ENCODE data around the gene CST11.

CST11 gene

DNA sequence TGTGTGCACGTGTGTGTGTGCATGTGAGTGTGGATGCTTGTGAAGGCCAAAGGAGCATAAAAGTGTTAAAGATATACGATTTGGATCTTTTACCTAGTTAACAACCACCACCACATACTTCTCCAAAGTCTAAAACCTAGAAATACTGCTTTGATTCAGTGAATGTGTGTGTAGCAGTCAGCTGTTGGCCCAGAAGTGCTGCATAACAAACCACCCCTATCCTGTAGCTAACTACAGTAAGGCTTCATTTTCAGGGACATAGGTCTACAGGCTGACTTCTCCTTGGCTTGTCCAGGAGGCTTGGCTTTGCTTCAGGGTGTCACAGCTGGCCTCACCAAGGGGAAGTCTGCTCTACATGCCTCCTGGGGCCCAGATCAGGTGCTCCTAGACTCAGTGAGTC, 35.8 kb upstream of the CST11 start:
- Histone ChIP-seq H4K20me1 (ENCODE audit: insufficient read depth, low read length) (no peaks in the 10 kb centered on the region), H3K9me2 (ENCODE audit: low read depth, low read length) (no peaks in the 10 kb centered on the region), H3F3A (ENCODE audit: insufficient read depth, low read length) (no peaks in the 10 kb centered on the region), H2AFZ (ENCODE audit: low read length) (no peak overlapping the region), H3K36me3 (ENCODE audit: insufficient read depth, low read length) (no peaks in the 10 kb centered on the region), H3K27ac (ENCODE audit: low read depth, low read length, poor library complexity, severe bottlenecking) (no peak overlapping the region), H3K9ac (ENCODE audit: low read length) (no peak overlapping the region), H3K4me1 (ENCODE audit: insufficient read depth, low read length, severe bottlenecking) (no peaks in the 10 kb centered on the region), H3K4me3 (ENCODE audit: low read depth, low read length, poor library complexity, severe bottlenecking) (no peak overlapping the region), H3K79me2 (ENCODE audit: insufficient read depth, low read length) (no peaks in the 10 kb centered on the region), H3K9me3 (ENCODE audit: low read length) (no peaks in the 10 kb centered on the region), H3K27me3 (ENCODE audit: insufficient read depth, low read length) (no peaks in the 10 kb centered on the region), H3K4me2 (ENCODE audit: low read length) (no peak overlapping the region)
- TF ChIP-seq, protein P1, sequence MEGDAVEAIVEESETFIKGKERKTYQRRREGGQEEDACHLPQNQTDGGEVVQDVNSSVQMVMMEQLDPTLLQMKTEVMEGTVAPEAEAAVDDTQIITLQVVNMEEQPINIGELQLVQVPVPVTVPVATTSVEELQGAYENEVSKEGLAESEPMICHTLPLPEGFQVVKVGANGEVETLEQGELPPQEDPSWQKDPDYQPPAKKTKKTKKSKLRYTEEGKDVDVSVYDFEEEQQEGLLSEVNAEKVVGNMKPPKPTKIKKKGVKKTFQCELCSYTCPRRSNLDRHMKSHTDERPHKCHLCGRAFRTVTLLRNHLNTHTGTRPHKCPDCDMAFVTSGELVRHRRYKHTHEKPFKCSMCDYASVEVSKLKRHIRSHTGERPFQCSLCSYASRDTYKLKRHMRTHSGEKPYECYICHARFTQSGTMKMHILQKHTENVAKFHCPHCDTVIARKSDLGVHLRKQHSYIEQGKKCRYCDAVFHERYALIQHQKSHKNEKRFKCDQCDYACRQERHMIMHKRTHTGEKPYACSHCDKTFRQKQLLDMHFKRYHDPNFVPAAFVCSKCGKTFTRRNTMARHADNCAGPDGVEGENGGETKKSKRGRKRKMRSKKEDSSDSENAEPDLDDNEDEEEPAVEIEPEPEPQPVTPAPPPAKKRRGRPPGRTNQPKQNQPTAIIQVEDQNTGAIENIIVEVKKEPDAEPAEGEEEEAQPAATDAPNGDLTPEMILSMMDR (IDR thresholded peaks at IDR 0.05; ENCODE audit: low read length): no peak

DNA sequence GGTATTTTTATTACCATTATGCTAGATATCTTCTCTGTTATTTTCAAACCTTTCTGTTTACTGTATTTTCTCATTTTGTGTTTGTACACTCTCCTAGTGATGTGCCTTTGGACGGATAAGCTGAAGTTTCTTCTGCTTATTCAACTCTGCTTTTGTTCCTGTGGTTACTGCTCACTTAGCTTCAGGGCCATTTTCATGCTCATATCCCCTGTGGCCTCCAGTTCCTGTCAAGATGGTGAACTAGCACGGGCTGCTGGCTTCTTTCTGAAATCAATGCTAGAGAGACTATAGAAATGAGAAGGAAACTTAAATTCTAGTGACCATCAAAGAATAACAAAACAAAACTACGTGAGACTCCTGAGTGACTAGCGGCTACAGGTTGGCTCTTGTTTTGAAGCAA, 31.4 kb upstream of the CST11 start:
- H3K9me2 ChIP-seq (ENCODE audit: low read depth, low read length): no peaks in the 10 kb centered on the region
- no peaks in the 10 kb centered on the region for H4K20me1 ChIP-seq (ENCODE audit: insufficient read depth, low read length)
- H2AFZ ChIP-seq (ENCODE audit: low read length): no peak overlapping the region
- H3K27me3 ChIP-seq (ENCODE audit: insufficient read depth, low read length): no peaks in the 10 kb centered on the region
- no peak overlapping the region for H3K9ac ChIP-seq (ENCODE audit: low read length)
- no peak overlapping the region for H3K27ac ChIP-seq (ENCODE audit: low read depth, low read length, poor library complexity, severe bottlenecking)
- H3K4me2 ChIP-seq (ENCODE audit: low read length): no peak overlapping the region
- TF ChIP-seq, protein P1 (IDR thresholded peaks at IDR 0.05; ENCODE audit: low read length): no peak
- TF ChIP-seq EZH2 (IDR thresholded peaks at IDR 0.05; ENCODE audit: borderline replicate concordance, low read length): no peak
- no peaks in the 10 kb centered on the region for H3F3A ChIP-seq (ENCODE audit: insufficient read depth, low read length)
- H3K36me3 ChIP-seq (ENCODE audit: insufficient read depth, low read length): no peaks in the 10 kb centered on the region
- no peak overlapping the region for H3K4me3 ChIP-seq (ENCODE audit: low read depth, low read length, poor library complexity, severe bottlenecking)
- no peaks in the 10 kb centered on the region for H3K9me3 ChIP-seq (ENCODE audit: low read length)
- no peaks in the 10 kb centered on the region for H3K79me2 ChIP-seq (ENCODE audit: insufficient read depth, low read length)
- no peaks in the 10 kb centered on the region for H3K4me1 ChIP-seq (ENCODE audit: insufficient read depth, low read length, severe bottlenecking)

DNA sequence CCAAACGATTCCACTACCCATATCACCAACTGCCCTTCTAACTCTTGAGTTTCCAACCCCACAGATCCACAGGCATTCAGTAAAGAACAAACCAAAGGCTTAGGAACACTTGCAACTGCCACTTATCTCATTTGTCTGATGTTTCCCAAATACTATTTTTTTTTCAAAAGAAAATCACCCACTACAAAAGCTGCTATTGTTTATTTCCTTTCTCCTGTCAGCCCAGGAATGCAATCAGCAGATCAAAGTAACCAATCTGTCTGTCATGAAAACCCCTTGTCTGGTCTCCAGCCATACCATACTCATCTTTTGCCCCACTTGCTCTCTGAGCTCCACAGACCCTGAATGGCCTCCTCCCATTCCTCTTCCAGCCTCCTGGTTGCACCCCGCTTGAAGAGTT, 29.5 kb upstream of the CST11 start:
- Histone ChIP-seq H4K20me1 (ENCODE audit: insufficient read depth, low read length) (no peaks in the 10 kb centered on the region), H2AFZ (ENCODE audit: low read length) (no peak overlapping the region), H3K27me3 (ENCODE audit: insufficient read depth, low read length) (no peaks in the 10 kb centered on the region), H3F3A (ENCODE audit: insufficient read depth, low read length) (no peaks in the 10 kb centered on the region), H3K27ac (ENCODE audit: low read depth, low read length, poor library complexity, severe bottlenecking) (no peak overlapping the region), H3K9ac (ENCODE audit: low read length) (no peak overlapping the region), H3K4me1 (ENCODE audit: insufficient read depth, low read length, severe bottlenecking) (no peaks in the 10 kb centered on the region), H3K79me2 (ENCODE audit: insufficient read depth, low read length) (no peaks in the 10 kb centered on the region), H3K9me3 (ENCODE audit: low read length) (no peaks in the 10 kb centered on the region), H3K4me2 (ENCODE audit: low read length) (no peak overlapping the region), H3K9me2 (ENCODE audit: low read depth, low read length) (no peaks in the 10 kb centered on the region), H3K36me3 (ENCODE audit: insufficient read depth, low read length) (no peaks in the 10 kb centered on the region), H3K4me3 (ENCODE audit: low read depth, low read length, poor library complexity, severe bottlenecking) (no peak overlapping the region)
- no peak for TF ChIP-seq EZH2 (IDR thresholded peaks at IDR 0.05; ENCODE audit: borderline replicate concordance, low read length)
- TF ChIP-seq, protein P1 (IDR thresholded peaks at IDR 0.05; ENCODE audit: low read length): no peak

All from OCI-LY1 (cell line).